Mesenchymal stem cell (in vitro differentiated cells and primary cell): ENCODE data around the gene OSBPL1A.

ENCODE experiments used
- DNase-seq: peaks from one replicate; pipeline ENCODE4 v3.0.0-alpha.2; 2013
- H2AFZ ChIP-seq: one replicate; pipeline ENCODE4 v1.6.1; 2013; ENCODE audit warnings: low read depth, mild to moderate bottlenecking, control low read depth, inconsistent platforms, low read length, moderate library complexity
- H2AK5ac ChIP-seq: 2 replicates; pipeline ENCODE4 v1.6.1; 2013; ENCODE audit warnings: low read length, moderate library complexity, mild to moderate bottlenecking, inconsistent platforms; ENCODE audit not compliant: severe bottlenecking
- H2BK120ac ChIP-seq: one replicate; pipeline ENCODE4 v1.6.1; 2013; ENCODE audit warnings: low read depth, mild to moderate bottlenecking, inconsistent platforms, low read length, moderate library complexity
- H2BK12ac ChIP-seq, 2 experiments: one replicate each; pipeline ENCODE4 v1.6.1; 2013; ENCODE audit warnings: inconsistent platforms in 2 of 2, low read length in 2 of 2, mild to moderate bottlenecking in 2 of 2, moderate library complexity in 2 of 2, control low read depth in 1 of 2
- H2BK15ac ChIP-seq: one replicate; pipeline ENCODE4 v1.6.1; 2013; ENCODE audit warnings: mild to moderate bottlenecking, low read depth, inconsistent platforms; ENCODE audit not compliant: poor library complexity, severe bottlenecking
- H2BK5ac ChIP-seq: 2 replicates; pipeline ENCODE4 v1.6.1; 2013; ENCODE audit warnings: low read depth, mild to moderate bottlenecking, low read length, control low read depth, inconsistent platforms; ENCODE audit not compliant: poor library complexity, severe bottlenecking
- H3K14ac ChIP-seq, 2 experiments: one replicate each; pipeline ENCODE4 v1.6.1; 2013; ENCODE audit warnings: inconsistent platforms in 2 of 2, low read length in 2 of 2, control low read depth in 1 of 2, mild to moderate bottlenecking in 1 of 2, moderate library complexity in 1 of 2
- H3K18ac ChIP-seq, 2 experiments: one replicate each; pipeline ENCODE4 v1.6.1; 2013; ENCODE audit warnings: inconsistent platforms in 2 of 2, low read length in 2 of 2, control low read depth in 1 of 2, low read depth in 1 of 2, mild to moderate bottlenecking in 1 of 2
- H3K23ac ChIP-seq, 2 experiments: one replicate each; pipeline ENCODE4 v1.6.1; 2013; ENCODE audit warnings: inconsistent platforms in 2 of 2, low read length in 2 of 2, mild to moderate bottlenecking in 2 of 2, moderate library complexity in 2 of 2, control low read depth in 1 of 2
- H3K27ac ChIP-seq: 2 replicates; pipeline ENCODE4 v1.5.1; 2013; ENCODE audit warnings: mild to moderate bottlenecking, moderate library complexity, low read length, control low read depth, inconsistent platforms; ENCODE audit not compliant: poor library complexity, severe bottlenecking
- H3K27me3 ChIP-seq, 2 experiments: 2 replicates each; pipeline versions ENCODE4 v1.6.1 to v1.7.0; 2013; ENCODE audit warnings: low read length in 2 of 2, mild to moderate bottlenecking in 2 of 2, moderate library complexity in 2 of 2, control low read depth in 1 of 2, inconsistent platforms in 1 of 2; ENCODE audit not compliant: control insufficient read depth in 1 of 2, insufficient read depth in 1 of 2
- H3K36me3 ChIP-seq, 2 experiments: 2 replicates each; pipeline versions ENCODE4 v1.6.1 to v1.7.0; 2013; ENCODE audit warnings: low read length in 2 of 2, control low read depth in 1 of 2, inconsistent platforms in 1 of 2, low read depth in 1 of 2, mild to moderate bottlenecking in 1 of 2; ENCODE audit not compliant: insufficient read depth in 2 of 2, control insufficient read depth in 1 of 2
- H3K4ac ChIP-seq, 2 experiments: one replicate each; pipeline ENCODE4 v1.6.1; 2013; ENCODE audit warnings: inconsistent platforms in 2 of 2, low read length in 2 of 2, mild to moderate bottlenecking in 2 of 2, moderate library complexity in 2 of 2, control low read depth in 1 of 2, low read depth in 1 of 2
- H3K4me1 ChIP-seq: 2 replicates; pipeline ENCODE4 v1.6.1; 2013; ENCODE audit warnings: low read depth, low read length, control low read depth; ENCODE audit not compliant: control insufficient read depth, insufficient read depth
- H3K4me2 ChIP-seq: 2 replicates; pipeline ENCODE4 v1.6.1; 2013; ENCODE audit warnings: low read length, mild to moderate bottlenecking, inconsistent platforms; ENCODE audit not compliant: poor library complexity, severe bottlenecking
- H3K4me3 ChIP-seq, 2 experiments: 2 replicates each; pipeline versions ENCODE4 v1.5.1 to v1.7.0; 2013; ENCODE audit warnings: low read length in 2 of 2, mild to moderate bottlenecking in 2 of 2, control low read depth in 1 of 2, low read depth in 1 of 2; ENCODE audit not compliant: insufficient read depth in 1 of 2
- H3K79me1 ChIP-seq: replicated peaks from 2 replicates; pipeline ENCODE4 v1.6.1; 2013; ENCODE audit warnings: mild to moderate bottlenecking, control low read depth, low read length, inconsistent platforms; ENCODE audit not compliant: poor library complexity, severe bottlenecking
- H3K9ac ChIP-seq: 2 replicates; pipeline ENCODE4 v1.7.0; 2013; ENCODE audit warnings: mild to moderate bottlenecking, low read length, moderate library complexity
- H3K9me3 ChIP-seq: 2 replicates; pipeline ENCODE4 v1.7.0; 2013; ENCODE audit warnings: mild to moderate bottlenecking, low read length; ENCODE audit not compliant: control insufficient read depth
- H4K8ac ChIP-seq: one replicate; pipeline ENCODE4 v1.6.1; 2013; ENCODE audit warnings: inconsistent platforms, mild to moderate bottlenecking, low read length, moderate library complexity
- H4K91ac ChIP-seq: one replicate; pipeline ENCODE4 v1.6.1; 2013; ENCODE audit warnings: mild to moderate bottlenecking, low read length, inconsistent platforms
- WGBS: methylation state at CpG from one replicate; pipeline ENCODE4 v1.1.7; 2013; ENCODE audit warnings: mixed read lengths; 5-methylcytosine and 5-hydroxymethylcytosine counted together

OSBPL1A gene

DNA sequence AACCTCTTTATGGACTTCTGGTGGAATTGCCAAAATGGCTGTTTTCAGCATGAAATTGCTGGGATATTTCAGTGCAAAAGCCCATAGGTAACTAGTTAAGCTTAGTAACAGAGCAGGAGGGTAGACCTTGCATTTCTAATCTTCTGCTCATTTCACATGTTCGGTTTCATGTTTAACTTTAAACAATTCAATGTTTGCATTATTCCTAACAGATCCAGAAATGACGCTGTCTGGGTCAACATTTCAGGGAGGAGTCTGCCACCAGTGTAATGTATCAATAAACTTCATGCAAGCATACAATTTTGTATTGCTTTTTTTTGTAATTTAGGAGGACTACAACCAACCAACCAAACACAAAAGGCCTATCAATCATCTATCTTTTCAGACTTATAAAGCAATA lies 236.3 kb downstream of the OSBPL1A start:
- peaks cover 2% of the 10 kb centered on the region for H3K4me1 ChIP-seq
- H3K4me3 ChIP-seq: no peak overlapping the region
- H2AFZ ChIP-seq: no peak overlapping the region
- no peak overlapping the region for H3K27ac ChIP-seq
- no peak overlapping the region for H4K8ac ChIP-seq
- H3K14ac ChIP-seq: no peak overlapping the region
- no peak overlapping the region for H3K18ac ChIP-seq
- H3K27me3 ChIP-seq: no peaks in the 10 kb centered on the region
- no peak for DNase-seq
- H2BK5ac ChIP-seq: no peak overlapping the region
- no peaks in the 10 kb centered on the region for H3K79me1 ChIP-seq
- no peak overlapping the region for H3K9ac ChIP-seq
- H3K36me3 ChIP-seq: peaks cover 13 to 93% of the 10 kb centered on the region in 2 experiments
- H3K4me2 ChIP-seq: no peak overlapping the region
- H3K9me3 ChIP-seq: no peaks in the 10 kb centered on the region
- H3K4ac ChIP-seq: no peak overlapping the region
- H3K23ac ChIP-seq: no peak overlapping the region
- H4K91ac ChIP-seq: no peak overlapping the region
- H2BK12ac ChIP-seq: no peak overlapping the region
- WGBS: 100% methylated on average over 2 of the region's 2 CpGs
- H2AK5ac ChIP-seq: no peak overlapping the region
- H2BK15ac ChIP-seq: no peak overlapping the region
- H2BK120ac ChIP-seq: no peak overlapping the region

DNA sequence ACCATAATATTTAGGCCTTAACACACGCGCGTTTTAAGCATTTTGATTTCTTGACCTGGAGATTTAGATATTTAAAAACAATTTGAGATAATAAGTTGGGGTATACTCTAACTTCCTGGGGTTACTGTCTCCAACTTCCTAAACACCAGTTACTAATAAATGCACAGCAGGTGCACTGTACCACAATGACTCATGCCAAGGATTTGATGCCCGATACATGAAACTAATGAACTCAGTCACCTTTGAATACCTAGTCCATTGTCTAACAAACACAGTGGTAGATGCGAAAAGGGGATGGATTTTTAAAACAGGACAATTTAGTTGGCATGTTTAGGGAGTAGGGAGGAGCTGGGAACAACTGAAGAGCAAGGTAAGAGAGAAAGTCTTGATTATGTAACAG lies 237.5 kb downstream of the OSBPL1A start:
- no peaks in the 10 kb centered on the region for H3K27me3 ChIP-seq
- H2BK120ac ChIP-seq: no peak overlapping the region
- H3K9me3 ChIP-seq: no peaks in the 10 kb centered on the region
- H2BK15ac ChIP-seq: no peak overlapping the region
- no peaks in the 10 kb centered on the region for H3K79me1 ChIP-seq
- H3K4me2 ChIP-seq: no peak overlapping the region
- H3K27ac ChIP-seq: no peak overlapping the region
- peaks cover 2% of the 10 kb centered on the region for H3K4me1 ChIP-seq
- H3K4me3 ChIP-seq: no peak overlapping the region
- H2BK12ac ChIP-seq: no peak overlapping the region
- no peak overlapping the region for H3K18ac ChIP-seq
- H2BK5ac ChIP-seq: no peak overlapping the region
- H3K4ac ChIP-seq: no peak overlapping the region
- no peak overlapping the region for H3K9ac ChIP-seq
- no peak overlapping the region for H2AK5ac ChIP-seq
- no peak overlapping the region for H4K8ac ChIP-seq
- no peak for DNase-seq
- H2AFZ ChIP-seq: no peak overlapping the region
- 89% methylated on average over 1 of the region's 5 CpGs for WGBS
- no peak overlapping the region for H4K91ac ChIP-seq
- H3K36me3 ChIP-seq: peaks cover 14 to 89% of the 10 kb centered on the region in 2 experiments
- no peak overlapping the region for H3K14ac ChIP-seq
- H3K23ac ChIP-seq: no peak overlapping the region

DNA sequence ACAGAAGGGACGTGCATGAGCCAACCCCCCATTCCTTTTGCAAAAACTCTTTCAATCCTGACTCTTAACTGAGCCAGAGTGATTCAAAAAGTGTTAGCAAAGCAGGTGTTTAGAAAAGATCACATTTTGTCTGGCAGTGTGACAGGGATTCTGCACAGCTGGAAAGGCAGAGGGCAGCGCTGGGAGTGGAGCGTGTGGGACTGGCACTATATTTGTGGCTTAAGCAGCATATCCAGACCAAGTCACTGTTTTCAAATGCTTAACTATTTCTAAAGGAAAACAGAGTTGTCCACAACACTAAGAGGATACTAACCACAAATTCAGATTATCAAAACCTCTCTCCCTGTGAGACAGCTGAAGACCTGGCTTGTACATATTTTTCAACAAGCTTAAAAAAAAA lies 239.8 kb downstream of the OSBPL1A start:
- 100% methylated on average over 3 of the region's 3 CpGs for WGBS
- H3K36me3 ChIP-seq: peaks cover 16 to 84% of the 10 kb centered on the region in 2 experiments
- no peaks in the 10 kb centered on the region for H3K9me3 ChIP-seq
- no peak overlapping the region for H3K4ac ChIP-seq
- no peak overlapping the region for H2BK15ac ChIP-seq
- H3K14ac ChIP-seq: no peak overlapping the region
- H2AFZ ChIP-seq: no peak overlapping the region
- no peak overlapping the region for H3K18ac ChIP-seq
- no peak overlapping the region for H3K27ac ChIP-seq
- no peak overlapping the region for H2AK5ac ChIP-seq
- DNase-seq: no peak
- H4K91ac ChIP-seq: no peak overlapping the region
- H2BK12ac ChIP-seq: no peak overlapping the region
- H3K4me1 ChIP-seq: peaks cover 2% of the 10 kb centered on the region
- no peak overlapping the region for H3K4me2 ChIP-seq
- no peak overlapping the region for H4K8ac ChIP-seq
- H3K79me1 ChIP-seq: peaks cover 2% of the 10 kb centered on the region
- no peak overlapping the region for H2BK5ac ChIP-seq
- H3K4me3 ChIP-seq: no peak overlapping the region
- H3K23ac ChIP-seq: no peak overlapping the region
- no peaks in the 10 kb centered on the region for H3K27me3 ChIP-seq
- H2BK120ac ChIP-seq: no peak overlapping the region
- no peak overlapping the region for H3K9ac ChIP-seq

DNA sequence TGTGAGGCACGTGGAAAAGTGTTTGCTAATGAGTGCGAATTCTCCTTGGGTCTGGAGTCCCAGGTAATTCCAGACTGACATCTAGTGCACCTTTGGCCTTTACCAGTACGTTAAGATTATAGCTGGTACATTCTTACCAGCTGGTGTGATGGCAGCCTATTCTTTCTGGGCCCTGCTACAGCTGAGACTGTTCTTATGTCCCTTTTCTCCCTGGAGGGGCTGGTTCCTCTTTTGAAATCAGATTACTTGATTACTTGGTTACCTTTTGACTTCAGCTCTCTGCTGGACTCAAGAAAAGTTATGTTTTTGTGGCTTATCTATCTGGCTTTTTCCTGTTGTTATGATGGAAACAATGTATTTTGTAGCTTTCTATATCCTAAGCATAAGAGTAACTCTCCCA lies 244.2 kb downstream of the OSBPL1A start:
- Histone ChIP-seq H3K4me2 (no peak overlapping the region), H2AFZ (no peak overlapping the region), H3K9ac (no peak overlapping the region), H3K14ac (no peak overlapping the region), H3K23ac (no peak overlapping the region), H3K18ac (no peak overlapping the region), H3K4ac (no peak overlapping the region), H4K91ac (no peak overlapping the region), H3K4me3 (no peak overlapping the region), H2AK5ac (no peak overlapping the region), H2BK15ac (no peak overlapping the region), H3K27ac (no peak overlapping the region), H3K27me3 (no peaks in the 10 kb centered on the region), H3K36me3 (peaks cover 23 to 55% of the 10 kb centered on the region in 2 experiments), H3K79me1 (peaks cover 2% of the 10 kb centered on the region), H2BK12ac (no peak overlapping the region), H2BK120ac (no peak overlapping the region), H3K4me1 (peaks cover 2% of the 10 kb centered on the region), H3K9me3 (no peaks in the 10 kb centered on the region), H4K8ac (no peak overlapping the region), H2BK5ac (no peak overlapping the region)
- no peak for DNase-seq
- 98% methylated on average over 3 of the region's 3 CpGs for WGBS
